HepG2 (cell line): ENCODE results near the gene ABAT. TPM values are rescaled to one million over a fixed set of nuclear protein-coding genes. Genes with fewer than 3 reads are reported as not detected.
A peak's percentile ranks its signal among the peaks of the same experiment; 100 is the strongest.

Experiments
- ATAC-seq: fragments of 200-7000 bp; cut with Tn5 transposase; 3 replicates; pipeline ENCODE4 v1.9.1; 2020; ENCODE audit warnings: mild to moderate bottlenecking, moderate library complexity
- BruUV-seq: library from RNA; stranded (reverse); fragments of 400-500 nt; replicated peaks from 2 replicates; lab custom pipeline; 2021; lab: Mats Ljungman, UMichigan
- CTCF ChIA-PET: fragments of 300-600 bp; formaldehyde crosslinking; extraction: SDS; loops from one replicate; lab custom pipeline; 2021; ENCODE audit warnings: low total read pairs, inconsistent platforms, low intra/inter-chr PET ratio; lab: Yijun Ruan, JAX
- POLR2A ChIA-PET: fragments of 350-600 bp; sonication (Branson Sonifier 250); formaldehyde crosslinking; loops from one replicate; lab custom pipeline; 2020; ENCODE audit warnings: antibody characterized with exemption, inconsistent platforms; lab: Yijun Ruan, JAX
- DNase-seq: peaks from one replicate; pipeline ENCODE4 v3.0.0-alpha.2; 2015; ENCODE audit warnings: low spot score
- FAIRE-seq: peaks from 3 replicates; lab custom pipeline; 2011; peaks lifted over from hg19 to GRCh38; lab: Jason Lieb, UNC
- H2AFZ ChIP-seq: one replicate; pipeline ENCODE4 v1.6.1; 2011; ENCODE audit warnings: low read length, inconsistent platforms
- H3K27ac ChIP-seq: fragments of 300-600 bp; 3 replicates; pipeline ENCODE4 v1.8.0; 2011; ENCODE audit warnings: mixed run types, mild to moderate bottlenecking, mixed read lengths, low read length, inconsistent platforms; ENCODE audit not compliant: insufficient read depth; ENCODE audit errors: extremely low read length
- H3K27me3 ChIP-seq, 2 experiments: fragments of 200-600 bp in 1 of 2; 2 replicates in 1 of 2; 3 replicates in 1 of 2; pipeline versions ENCODE4 v1.6.0 to v1.8.0; 2011; ENCODE audit warnings: low read length in 2 of 2, mild to moderate bottlenecking in 2 of 2, moderate library complexity in 2 of 2, inconsistent platforms in 1 of 2; ENCODE audit not compliant: insufficient read depth in 2 of 2, control insufficient read depth in 1 of 2
- H3K36me3 ChIP-seq, 2 experiments: fragments of 200-600 bp in 1 of 2; replicated peaks in 1 of 2; 2 replicates in 1 of 2; 3 replicates in 1 of 2; pipeline versions ENCODE4 v1.5.1 to v1.8.0; 2011; ENCODE audit warnings: low read length in 2 of 2, inconsistent platforms in 1 of 2; ENCODE audit not compliant: insufficient read depth in 2 of 2, control insufficient read depth in 1 of 2
- H3K4me1 ChIP-seq: 2 replicates; pipeline ENCODE4 v1.5.1; 2012; ENCODE audit warnings: low read length, inconsistent platforms; ENCODE audit not compliant: insufficient read depth
- H3K4me2 ChIP-seq: 2 replicates; pipeline ENCODE4 v1.6.0; 2011; ENCODE audit warnings: low read depth, low read length, inconsistent platforms
- H3K4me3 ChIP-seq, 3 experiments: fragments of 200-600 bp in 1 of 3; sonication (generic), shearing (Covaris generic) in 1 of 3; replicated peaks in 1 of 3; 2 replicates each; pipeline ENCODE4 v1.5.1; 2011 to 2016; ENCODE audit warnings: low read length in 3 of 3, inconsistent platforms in 2 of 3, low read depth in 2 of 3, mild to moderate bottlenecking in 2 of 3, control low read depth in 1 of 3, mixed read lengths in 1 of 3; ENCODE audit not compliant: insufficient read depth in 1 of 3
- H3K79me2 ChIP-seq: one replicate; pipeline ENCODE4 v1.6.1; 2011; ENCODE audit warnings: low read length, inconsistent platforms; ENCODE audit not compliant: insufficient read depth
- H3K9ac ChIP-seq: 2 replicates; pipeline ENCODE4 v1.6.0; 2011; ENCODE audit warnings: mild to moderate bottlenecking, low read depth, low read length, inconsistent platforms; ENCODE audit not compliant: insufficient read depth
- H3K9me3 ChIP-seq: 2 replicates; pipeline ENCODE4 v1.5.1; 2012; ENCODE audit warnings: mild to moderate bottlenecking, low read length
- H4K20me1 ChIP-seq: 2 replicates; pipeline ENCODE4 v1.6.0; 2011; ENCODE audit warnings: inconsistent platforms, mild to moderate bottlenecking, low read length, moderate library complexity; ENCODE audit not compliant: insufficient read depth
- AKAP8 ChIP-seq: sonication (generic); formaldehyde crosslinking; IDR thresholded peaks from 2 replicates; pipeline ENCODE4 v1.5.1; 2020; ENCODE audit warnings: mild to moderate bottlenecking, missing genetic modification reagents
- GZF1 ChIP-seq: sonication (generic); formaldehyde crosslinking; IDR thresholded peaks from 2 replicates; pipeline ENCODE4 v1.5.1; 2020; ENCODE audit warnings: mild to moderate bottlenecking, missing genetic modification reagents
- MEIS1 ChIP-seq: sonication (generic); formaldehyde crosslinking; IDR thresholded peaks from 2 replicates; pipeline ENCODE4 v1.9.0; 2021; ENCODE audit warnings: mild to moderate bottlenecking, missing genetic modification reagents, moderate library complexity, borderline replicate concordance
- NCOA5 ChIP-seq: sonication (generic); formaldehyde crosslinking; IDR thresholded peaks from 2 replicates; pipeline ENCODE4 v1.4.0; 2020; ENCODE audit warnings: missing genetic modification reagents
- NR2F6 ChIP-seq, 2 experiments: IDR thresholded peaks; 2 replicates each; pipeline ENCODE4 v1.6.1; 2016; ENCODE audit warnings: antibody characterized with exemption in 1 of 2, mild to moderate bottlenecking in 1 of 2
- PHF5A ChIP-seq: IDR thresholded peaks from one replicate; pipeline ENCODE4 v1.6.1; 2018; ENCODE audit warnings: low read depth, missing genetic modification reagents; ENCODE audit not compliant: unreplicated experiment
- POGZ ChIP-seq: sonication (generic); formaldehyde crosslinking; IDR thresholded peaks from 2 replicates; pipeline ENCODE4 v1.4.0; 2020; ENCODE audit warnings: mild to moderate bottlenecking, missing genetic modification reagents
- RAD21 ChIP-seq: fragments of 450-650 bp; formaldehyde crosslinking; IDR thresholded peaks from 2 replicates; pipeline ENCODE4 v1.5.0; 2020; ENCODE audit warnings: mild to moderate bottlenecking
- REPIN1 ChIP-seq: sonication (generic); formaldehyde crosslinking; IDR thresholded peaks from 2 replicates; pipeline ENCODE4 v1.8.0; 2022; ENCODE audit warnings: missing genetic modification reagents, low read depth, mild to moderate bottlenecking, borderline replicate concordance
- RFX5 ChIP-seq: IDR thresholded peaks from 2 replicates; pipeline ENCODE4 v1.6.1; 2011; ENCODE audit warnings: low read depth, low read length, improper control_type of control experiment
- SIX1 ChIP-seq: sonication (generic); formaldehyde crosslinking; IDR thresholded peaks from 2 replicates; pipeline ENCODE4 v1.4.0; 2020; ENCODE audit warnings: missing genetic modification reagents, borderline replicate concordance
- U2AF2 ChIP-seq: fragments of 200-400 bp; formaldehyde crosslinking; IDR thresholded peaks from 2 replicates; pipeline ENCODE4 v1.6.1; 2017; ENCODE audit warnings: low read depth, mild to moderate bottlenecking, low read length
- ZKSCAN5 ChIP-seq: sonication (generic); formaldehyde crosslinking; IDR thresholded peaks from 2 replicates; pipeline ENCODE4 v1.5.1; 2020; ENCODE audit warnings: mild to moderate bottlenecking, missing genetic modification reagents
- ZNF263 ChIP-seq: sonication (generic); formaldehyde crosslinking; IDR thresholded peaks from 2 replicates; pipeline ENCODE4 v1.4.0; 2020; ENCODE audit warnings: missing genetic modification reagents
- ZNF614 ChIP-seq: IDR thresholded peaks from 2 replicates; pipeline ENCODE4 v1.6.1; 2018; ENCODE audit warnings: missing biosample characterization, missing genetic modification reagents, inconsistent platforms, borderline replicate concordance
- WGBS: methylation state at CpG from one replicate; pipeline ENCODE4 v1.1.6; 2017; ENCODE audit warnings: low lambda C conversion rate; 5-methylcytosine and 5-hydroxymethylcytosine counted together
- in situ Hi-C: cut with HindIII; loops from 2 replicates; pipeline ENCODE4 v1.10.0; 2017; ENCODE audit warnings: low pct_unique_long_range_greater_than_20kb; ENCODE audit not compliant: extremely low pct_ligation_motif_present
- intact Hi-C: fragments of 100-400 bp; cut with micrococcal nuclease; formaldehyde crosslinking; loops from one replicate; pipeline ENCODE4 v1.10.0; 2022; ENCODE audit not compliant: unreplicated experiment
- polyA plus RNA-seq, 8 experiments: library from polyadenylated mRNA; depleted of rRNA in 3 of 8; stranded (reverse) in 7 of 8; unstranded in 1 of 8; fragments of >200 nt; fragmentation: Illumina TruSeq in 4 of 8; extraction: Trizol in 4 of 8; gene quantifications; 2 replicates each; pipeline versions ENCODE4 v1.2.1 to v1.2.3, GENCODE V29; 2011 to 2016; ENCODE audit warnings: low read depth in 4 of 8, missing spikeins in 1 of 8, mixed read lengths in 1 of 8; ENCODE audit not compliant: insufficient read depth in 1 of 8
- total RNA-seq, 5 experiments: library from RNA; depleted of rRNA; stranded (reverse); fragments of >200 nt; fragmentation: Illumina TruSeq; extraction: Trizol; gene quantifications; 2 replicates each; pipeline ENCODE4 v1.2.3, GENCODE V29; 2016; ENCODE audit warnings: low read depth in 1 of 5
- TF ChIP-seq, protein P1 (sequence below): sonication (generic); formaldehyde crosslinking; IDR thresholded peaks from 2 replicates; pipeline ENCODE4 v1.4.0; 2020; ENCODE audit warnings: missing genetic modification reagents
- TF ChIP-seq, protein P2 (sequence below): sonication (generic); formaldehyde crosslinking; IDR thresholded peaks from 2 replicates; pipeline ENCODE4 v1.4.0; 2020; ENCODE audit warnings: mild to moderate bottlenecking, missing genetic modification reagents

Gene ABAT
- total and polyA plus RNA-seq, 2 of the 13 experiments (the other 11 are each of a cell fraction or from before 2014, with no cell fraction given): 47.6 to 97.3 TPM

DNA sequence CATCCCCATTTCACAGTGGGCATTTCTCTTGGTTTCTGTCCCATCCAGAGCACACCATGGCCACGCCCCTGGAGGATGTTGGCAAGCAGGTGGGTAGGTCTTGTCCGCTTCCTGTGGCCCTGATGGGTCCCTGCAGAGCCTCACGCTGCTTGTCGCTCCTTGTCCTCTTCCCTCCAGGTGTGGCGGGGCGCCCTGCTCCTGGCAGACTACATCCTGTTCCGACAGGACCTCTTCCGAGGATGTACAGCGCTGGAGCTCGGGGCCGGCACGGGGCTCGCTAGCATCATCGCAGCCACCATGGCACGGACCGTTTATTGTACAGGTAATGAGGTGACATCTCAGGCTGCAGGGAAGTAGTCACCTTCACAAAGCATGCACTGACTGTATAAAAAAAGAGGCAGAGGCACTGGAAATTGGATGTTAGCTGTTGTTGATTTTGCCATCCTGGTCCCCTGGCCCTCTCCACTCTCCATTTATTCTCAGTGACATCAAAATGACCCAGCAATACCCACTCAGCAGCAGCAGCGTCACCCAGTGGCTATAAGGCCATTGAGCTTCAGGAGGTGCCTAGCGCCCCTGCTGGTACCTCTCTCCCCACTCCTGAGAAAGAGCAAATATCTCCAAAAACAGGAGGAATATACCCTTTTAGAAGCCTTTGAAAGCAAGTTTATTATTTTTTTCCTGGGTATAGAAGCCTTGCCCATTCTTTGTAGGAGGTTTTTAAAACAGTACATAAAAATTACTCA, 39.3 kb upstream of the ABAT start (continued):
- no peak for TF ChIP-seq ZKSCAN5 (CRISPR knock-in tag)
- TF ChIP-seq, protein P1, sequence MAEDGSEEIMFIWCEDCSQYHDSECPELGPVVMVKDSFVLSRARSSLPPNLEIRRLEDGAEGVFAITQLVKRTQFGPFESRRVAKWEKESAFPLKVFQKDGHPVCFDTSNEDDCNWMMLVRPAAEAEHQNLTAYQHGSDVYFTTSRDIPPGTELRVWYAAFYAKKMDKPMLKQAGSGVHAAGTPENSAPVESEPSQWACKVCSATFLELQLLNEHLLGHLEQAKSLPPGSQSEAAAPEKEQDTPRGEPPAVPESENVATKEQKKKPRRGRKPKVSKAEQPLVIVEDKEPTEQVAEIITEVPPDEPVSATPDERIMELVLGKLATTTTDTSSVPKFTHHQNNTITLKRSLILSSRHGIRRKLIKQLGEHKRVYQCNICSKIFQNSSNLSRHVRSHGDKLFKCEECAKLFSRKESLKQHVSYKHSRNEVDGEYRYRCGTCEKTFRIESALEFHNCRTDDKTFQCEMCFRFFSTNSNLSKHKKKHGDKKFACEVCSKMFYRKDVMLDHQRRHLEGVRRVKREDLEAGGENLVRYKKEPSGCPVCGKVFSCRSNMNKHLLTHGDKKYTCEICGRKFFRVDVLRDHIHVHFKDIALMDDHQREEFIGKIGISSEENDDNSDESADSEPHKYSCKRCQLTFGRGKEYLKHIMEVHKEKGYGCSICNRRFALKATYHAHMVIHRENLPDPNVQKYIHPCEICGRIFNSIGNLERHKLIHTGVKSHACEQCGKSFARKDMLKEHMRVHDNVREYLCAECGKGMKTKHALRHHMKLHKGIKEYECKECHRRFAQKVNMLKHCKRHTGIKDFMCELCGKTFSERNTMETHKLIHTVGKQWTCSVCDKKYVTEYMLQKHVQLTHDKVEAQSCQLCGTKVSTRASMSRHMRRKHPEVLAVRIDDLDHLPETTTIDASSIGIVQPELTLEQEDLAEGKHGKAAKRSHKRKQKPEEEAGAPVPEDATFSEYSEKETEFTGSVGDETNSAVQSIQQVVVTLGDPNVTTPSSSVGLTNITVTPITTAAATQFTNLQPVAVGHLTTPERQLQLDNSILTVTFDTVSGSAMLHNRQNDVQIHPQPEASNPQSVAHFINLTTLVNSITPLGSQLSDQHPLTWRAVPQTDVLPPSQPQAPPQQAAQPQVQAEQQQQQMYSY (CRISPR knock-in tag): peak; percentile 86
- TF ChIP-seq, all 625 proteins: peak for 38

GRCh38 chr16:8639694-8640093, 34.7 kb upstream of the ABAT start:
- no peaks in the 10 kb centered on the region for H3K79me2 ChIP-seq
- no peaks in the 10 kb centered on the region for H3K27me3 ChIP-seq
- no peak overlapping the region for H3K4me2 ChIP-seq
- 98% methylated on average over 11 of the region's 13 CpGs for WGBS
- H3K9me3 ChIP-seq: no peaks in the 10 kb centered on the region
- H3K36me3 ChIP-seq: peaks cover 66 to 78% of the 10 kb centered on the region in 2 experiments
- POLR2A ChIA-PET: no interaction called here
- DNase-seq: no peak
- in situ Hi-C loops (no loop called here), intact Hi-C loops (no loop called here)
- H3K9ac ChIP-seq: no peak overlapping the region
- no peak overlapping the region for H3K4me3 ChIP-seq
- CTCF ChIA-PET: no interaction called here
- BruUV-seq: no TSS peak
- no peak for FAIRE-seq
- no peak overlapping the region for H3K27ac ChIP-seq
- no peaks in the 10 kb centered on the region for H3K4me1 ChIP-seq
- ATAC-seq: no peak
- H4K20me1 ChIP-seq: no peaks in the 10 kb centered on the region
- no peak overlapping the region for H2AFZ ChIP-seq
- TF ChIP-seq, protein P2, sequence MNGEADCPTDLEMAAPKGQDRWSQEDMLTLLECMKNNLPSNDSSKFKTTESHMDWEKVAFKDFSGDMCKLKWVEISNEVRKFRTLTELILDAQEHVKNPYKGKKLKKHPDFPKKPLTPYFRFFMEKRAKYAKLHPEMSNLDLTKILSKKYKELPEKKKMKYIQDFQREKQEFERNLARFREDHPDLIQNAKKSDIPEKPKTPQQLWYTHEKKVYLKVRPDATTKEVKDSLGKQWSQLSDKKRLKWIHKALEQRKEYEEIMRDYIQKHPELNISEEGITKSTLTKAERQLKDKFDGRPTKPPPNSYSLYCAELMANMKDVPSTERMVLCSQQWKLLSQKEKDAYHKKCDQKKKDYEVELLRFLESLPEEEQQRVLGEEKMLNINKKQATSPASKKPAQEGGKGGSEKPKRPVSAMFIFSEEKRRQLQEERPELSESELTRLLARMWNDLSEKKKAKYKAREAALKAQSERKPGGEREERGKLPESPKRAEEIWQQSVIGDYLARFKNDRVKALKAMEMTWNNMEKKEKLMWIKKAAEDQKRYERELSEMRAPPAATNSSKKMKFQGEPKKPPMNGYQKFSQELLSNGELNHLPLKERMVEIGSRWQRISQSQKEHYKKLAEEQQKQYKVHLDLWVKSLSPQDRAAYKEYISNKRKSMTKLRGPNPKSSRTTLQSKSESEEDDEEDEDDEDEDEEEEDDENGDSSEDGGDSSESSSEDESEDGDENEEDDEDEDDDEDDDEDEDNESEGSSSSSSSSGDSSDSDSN (CRISPR knock-in tag): no peak
- TF ChIP-seq SIX1 (CRISPR knock-in tag) (no peak), NR2F6 (IDR thresholded peaks at IDR 0.05) (no peak), NR2F6 (CRISPR knock-in tag; IDR thresholded peaks at IDR 0.05) (no peak), PHF5A (CRISPR knock-in tag) (no peak), GZF1 (CRISPR knock-in tag) (no peak), ZNF263 (peak; percentile 75), MEIS1 (CRISPR knock-in tag) (no peak), RFX5 (no peak), U2AF2 (no peak), AKAP8 (CRISPR knock-in tag) (peak; percentile 56; the same call in 1 of the 2 replicates), RAD21 (no peak), REPIN1 (CRISPR knock-in tag) (no peak), NCOA5 (CRISPR knock-in tag) (no peak), POGZ (CRISPR knock-in tag) (no peak), ZNF614 (no peak)
